ENCODE data around the gene SGTA.

Gene SGTA

GRCh38 chr19:2754659-2755447 is 28.2 kb downstream of the SGTA start:
- no peak for DNase-seq (ENCODE audit: low read depth)
- in situ Hi-C loops (cut with HindIII; ENCODE audit: low sequenced_read_pairs), result loop anchor here (5.0 kb wide), 1 partner anchor 58 kb away; no protein-coding TSS in a partner anchor
- TF ChIP-seq CTCF (IDR thresholded peaks at IDR 0.05; ENCODE audit: low read depth, low read length, missing control alignments), result no peak
- no peak overlapping the region for H3K4me3 ChIP-seq (ENCODE audit: low read depth, low read length)

GRCh38 chr19:2751438-2751830 is 31.6 kb downstream of the SGTA start:
- in situ Hi-C loops (cut with HindIII; ENCODE audit: low sequenced_read_pairs), result no loop called here
- no peak for DNase-seq (ENCODE audit: low read depth)
- TF ChIP-seq CTCF (IDR thresholded peaks at IDR 0.05; ENCODE audit: low read depth, low read length, missing control alignments), result no peak
- no peak overlapping the region for H3K4me3 ChIP-seq (ENCODE audit: low read depth, low read length)

- H3K4me3 ChIP-seq (ENCODE audit: low read depth, low read length), result no peak overlapping the region
- no peak for DNase-seq (ENCODE audit: low read depth)
- no peak for TF ChIP-seq CTCF (IDR thresholded peaks at IDR 0.05; ENCODE audit: low read depth, low read length, missing control alignments)
- in situ Hi-C loops (cut with HindIII; ENCODE audit: low sequenced_read_pairs), result no loop called here
These were observed 32.1 kb downstream of the SGTA start for GRCh38 chr19:2750808-2751437.

GRCh38 chr19:2747349-2747748 is 35.7 kb downstream of the SGTA start:
- DNase-seq (ENCODE audit: low read depth), result no peak
- no peak overlapping the region for H3K4me3 ChIP-seq (ENCODE audit: low read depth, low read length)
- no peak for TF ChIP-seq CTCF (IDR thresholded peaks at IDR 0.05; ENCODE audit: low read depth, low read length, missing control alignments)
- in situ Hi-C loops (cut with HindIII; ENCODE audit: low sequenced_read_pairs), result no loop called here

GRCh38 chr19:2744113-2744512 is 39.0 kb downstream of the SGTA start:
- no peak for DNase-seq (ENCODE audit: low read depth)
- in situ Hi-C loops (cut with HindIII; ENCODE audit: low sequenced_read_pairs), result no loop called here
- no peak for TF ChIP-seq CTCF (IDR thresholded peaks at IDR 0.05; ENCODE audit: low read depth, low read length, missing control alignments)
- no peak overlapping the region for H3K4me3 ChIP-seq (ENCODE audit: low read depth, low read length)

GRCh38 chr19:2743099-2743498 is 40.0 kb downstream of the SGTA start:
- DNase-seq (ENCODE audit: low read depth), result no peak
- no peak for TF ChIP-seq CTCF (IDR thresholded peaks at IDR 0.05; ENCODE audit: low read depth, low read length, missing control alignments)
- in situ Hi-C loops (cut with HindIII; ENCODE audit: low sequenced_read_pairs), result no loop called here
- no peak overlapping the region for H3K4me3 ChIP-seq (ENCODE audit: low read depth, low read length)
